ENCODE results near the gene GGNBP2. TPM values are rescaled to one million over a fixed set of nuclear protein-coding genes. Genes with fewer than 3 reads are reported as not detected.

GGNBP2 gene
- total and polyA plus RNA-seq, 2 of the 8 experiments (the other 6 are each of a cell fraction or from before 2014, with no cell fraction given) = 29.2 to 35.8 TPM

DNA sequence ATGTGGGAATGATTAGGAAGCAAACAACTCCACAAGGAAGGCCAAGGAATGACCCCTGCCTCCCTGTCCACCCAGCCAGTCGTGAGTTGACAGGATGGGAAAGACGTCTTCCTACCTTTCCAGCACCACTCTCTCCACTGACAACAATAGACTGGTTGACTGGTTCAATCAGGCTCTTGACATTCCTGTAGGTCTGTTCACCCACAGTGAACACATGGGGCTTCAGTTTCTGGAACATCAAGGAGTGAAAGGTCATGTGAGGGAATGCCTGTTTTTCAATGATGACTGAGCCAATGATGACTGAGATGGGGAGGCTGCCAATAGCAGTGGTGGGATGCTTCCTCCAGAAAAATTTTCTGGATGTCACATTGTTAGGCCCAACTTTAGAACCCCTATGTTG, 19.6 kb upstream of the GGNBP2 start:
- Histone ChIP-seq H2BK5ac (ENCODE audit: low read depth, low read length) (no peak overlapping the region), H3K18ac (ENCODE audit: extremely low read depth, low read length) (no peak overlapping the region), H3K23ac (ENCODE audit: insufficient read length) (no peak overlapping the region), H2AK5ac (ENCODE audit: low read depth, low read length) (no peak overlapping the region), H4K91ac (replicated peaks; ENCODE audit: insufficient read length, low read length) (no peak overlapping the region), H3K4me1 (replicated peaks in 1 of 4; ENCODE audit: control insufficient read depth in 3 of 4, insufficient read depth in 4 of 4, low read length in 3 of 4) (no peaks in the 10 kb centered on the region), H4K5ac (ENCODE audit: insufficient read length, low read depth, low read length) (no peak overlapping the region), H2AFZ (ENCODE audit: low read length) (no peak overlapping the region), H3K9me3 (ENCODE audit: insufficient read depth in 2 of 2, low read depth in 1 of 2, low read length in 1 of 2) (no peaks in the 10 kb centered on the region), H2BK20ac (ENCODE audit: low read length) (no peak overlapping the region), H4K20me1 (replicated peaks in 1 of 2; ENCODE audit: control insufficient read depth in 1 of 2, insufficient read depth in 2 of 2, low read length in 2 of 2) (peaks cover 6 to 8% of the 10 kb centered on the region in 2 experiments), H3K79me2 (ENCODE audit: control insufficient read depth in 1 of 2, insufficient read depth in 2 of 2, low read length in 2 of 2) (peaks cover 0 to 3% of the 10 kb centered on the region in 2 experiments; a peak in 1 of 4 replicates), H3K4me2 (ENCODE audit: insufficient read depth in 1 of 2, low read depth in 2 of 2, low read length in 2 of 2) (no peak overlapping the region), H2BK120ac (replicated peaks; ENCODE audit: low read depth, low read length) (no peak overlapping the region), H3K14ac (ENCODE audit: insufficient read length) (no peak overlapping the region), H3K27ac (ENCODE audit: low read depth, low read length) (no peak overlapping the region), H3K4ac (replicated peaks; ENCODE audit: insufficient read length, low read depth, low read length) (no peak overlapping the region), H3K56ac (replicated peaks; ENCODE audit: insufficient read length, low read depth, low read length) (no peak overlapping the region), H3K36me3 (ENCODE audit: control insufficient read depth in 2 of 4, insufficient read depth in 4 of 4, low read length in 3 of 4) (peaks cover 44 to 81% (median 64%) of the 10 kb centered on the region in 4 experiments), H3K9ac (replicated peaks in 1 of 4; ENCODE audit: extremely low read depth in 1 of 4, low read depth in 3 of 4, low read length in 3 of 4) (no peak overlapping the region), H2BK15ac (ENCODE audit: low read length) (no peak overlapping the region), H3K79me1 (ENCODE audit: low read depth, low read length) (peaks cover 3% of the 10 kb centered on the region; the same call in 1 of the 2 replicates), H2BK12ac (ENCODE audit: low read depth, low read length) (no peak overlapping the region), H3K23me2 (ENCODE audit: low read depth, low read length) (0 out of 2 replicates have a peak, but pooled peaks cover 2% of the 10 kb centered on the region), H3K27me3 (replicated peaks in 1 of 4; ENCODE audit: control insufficient read depth in 3 of 4, extremely low read depth in 1 of 4, insufficient read depth in 3 of 4, low read length in 3 of 4) (no peaks in the 10 kb centered on the region), H4K8ac (ENCODE audit: extremely low read depth, insufficient read depth, low read length) (no peak overlapping the region; the same call in 1 of the 2 replicates), H3K4me3 (ENCODE audit: extremely low read depth in 1 of 4, insufficient read depth in 2 of 4, low read depth in 3 of 4, low read length in 4 of 4) (no peak overlapping the region)
- no peak for DNase-seq (ENCODE audit: low read depth in 1 of 2, low spot score in 2 of 2)
- TF ChIP-seq SUZ12 (IDR thresholded peaks at IDR 0.05; ENCODE audit: low read length) (no peak), TAF7 (optimal IDR thresholded peaks at IDR 0.05; ENCODE audit: borderline replicate concordance, low read depth, low read length) (no peak), TCF12 (IDR thresholded peaks at IDR 0.05; ENCODE audit: low read depth, low read length) (no peak)
- CTCF ChIA-PET (ENCODE audit: partially characterized antibody) = interaction anchor here (0.6 to 1.5 kb wide), 2 partner anchors 62 to 873 kb away, joined by 3 read pairs; no protein-coding TSS in a partner anchor
- 86% methylated on average over 2 of the region's 2 CpGs; no CpG with 5 or more reads in 1 of the 2 experiments for WGBS, 2 experiments (ENCODE audit: extremely low coverage in 1 of 2, insufficient coverage in 1 of 2, insufficient read length in 1 of 2, insufficient replicate concordance in 2 of 2, low coverage in 1 of 2, low lambda C conversion rate in 2 of 2, missing lambda C conversion rate in 1 of 2)
- POLR2A ChIA-PET (ENCODE audit: partially characterized antibody) = interaction anchor here (3.1 to 7.7 kb wide), 3 partner anchors 8 to 18 kb away, joined by 29 to 89 read pairs (median 53); partner anchors contain the start of genes MYO19 and PIGW
- no peak for FAIRE-seq
